AG09319 (cell line): Measurements from ENCODE around the gene HECTD3.

Experiments
- DNase-seq: peaks from one replicate; pipeline ENCODE4 v3.0.0-alpha.2; 2010; ENCODE audit warnings: low read depth; ENCODE audit errors: extremely low read depth
- TF ChIP-seq, protein P1 (sequence below): IDR thresholded peaks from 2 replicates; pipeline ENCODE4 v1.5.1; 2011; ENCODE audit warnings: low read depth, mild to moderate bottlenecking, inconsistent platforms, low read length, moderate library complexity

HECTD3 gene

DNA sequence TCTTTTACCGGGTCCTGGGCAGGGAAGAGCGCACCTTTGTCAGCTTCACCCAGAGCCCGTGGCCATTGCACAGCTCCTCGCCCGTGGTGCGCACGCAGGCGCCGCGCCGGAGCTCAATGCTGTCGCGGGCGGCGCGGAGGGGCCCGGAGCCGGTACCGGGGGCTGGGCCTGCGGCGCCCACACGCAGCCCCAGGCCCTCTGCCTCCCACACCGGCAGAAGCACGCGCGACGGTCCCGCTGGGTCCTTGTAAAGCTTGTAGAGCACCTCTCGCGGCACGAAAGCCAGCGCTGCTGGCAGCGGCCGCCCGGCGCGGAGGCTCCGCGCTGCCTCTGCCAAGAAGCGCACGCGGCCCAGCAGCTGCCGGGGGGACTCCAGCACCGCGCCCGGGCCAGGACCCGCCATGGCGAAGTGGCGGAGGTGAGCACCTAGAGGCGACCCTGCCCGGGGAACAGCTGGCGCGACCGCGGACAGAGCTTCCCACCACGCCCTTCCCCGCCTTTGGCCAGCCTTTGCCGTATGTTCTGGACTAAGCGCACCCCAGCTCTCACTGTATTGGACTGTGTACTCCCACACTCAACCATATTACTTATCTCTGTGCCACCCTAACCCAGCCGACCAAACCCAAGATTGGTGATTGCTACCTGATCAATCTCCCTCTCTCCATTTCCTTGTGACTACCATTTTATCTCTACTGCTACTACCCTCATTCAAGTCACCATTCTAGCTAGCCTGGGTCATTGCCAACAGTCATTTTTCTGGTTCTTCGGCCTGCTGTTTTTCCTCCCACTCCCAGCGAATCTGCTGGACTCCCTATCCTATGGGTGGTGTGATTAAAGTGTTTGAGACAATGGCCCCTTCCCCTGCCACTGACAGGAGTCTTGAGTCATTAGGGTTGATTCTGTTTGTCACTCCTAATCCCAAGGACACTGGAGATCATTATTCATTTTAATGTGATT is at the start of gene HECTD3:
Gene HECTD3, minus strand, starts transcription at position 470 of the 957 bp plus-strand sequence. Its CDS starts 67 bp downstream, at position 403.
- TF ChIP-seq, protein P1, sequence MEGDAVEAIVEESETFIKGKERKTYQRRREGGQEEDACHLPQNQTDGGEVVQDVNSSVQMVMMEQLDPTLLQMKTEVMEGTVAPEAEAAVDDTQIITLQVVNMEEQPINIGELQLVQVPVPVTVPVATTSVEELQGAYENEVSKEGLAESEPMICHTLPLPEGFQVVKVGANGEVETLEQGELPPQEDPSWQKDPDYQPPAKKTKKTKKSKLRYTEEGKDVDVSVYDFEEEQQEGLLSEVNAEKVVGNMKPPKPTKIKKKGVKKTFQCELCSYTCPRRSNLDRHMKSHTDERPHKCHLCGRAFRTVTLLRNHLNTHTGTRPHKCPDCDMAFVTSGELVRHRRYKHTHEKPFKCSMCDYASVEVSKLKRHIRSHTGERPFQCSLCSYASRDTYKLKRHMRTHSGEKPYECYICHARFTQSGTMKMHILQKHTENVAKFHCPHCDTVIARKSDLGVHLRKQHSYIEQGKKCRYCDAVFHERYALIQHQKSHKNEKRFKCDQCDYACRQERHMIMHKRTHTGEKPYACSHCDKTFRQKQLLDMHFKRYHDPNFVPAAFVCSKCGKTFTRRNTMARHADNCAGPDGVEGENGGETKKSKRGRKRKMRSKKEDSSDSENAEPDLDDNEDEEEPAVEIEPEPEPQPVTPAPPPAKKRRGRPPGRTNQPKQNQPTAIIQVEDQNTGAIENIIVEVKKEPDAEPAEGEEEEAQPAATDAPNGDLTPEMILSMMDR = no peak
- no peak for DNase-seq

DNA sequence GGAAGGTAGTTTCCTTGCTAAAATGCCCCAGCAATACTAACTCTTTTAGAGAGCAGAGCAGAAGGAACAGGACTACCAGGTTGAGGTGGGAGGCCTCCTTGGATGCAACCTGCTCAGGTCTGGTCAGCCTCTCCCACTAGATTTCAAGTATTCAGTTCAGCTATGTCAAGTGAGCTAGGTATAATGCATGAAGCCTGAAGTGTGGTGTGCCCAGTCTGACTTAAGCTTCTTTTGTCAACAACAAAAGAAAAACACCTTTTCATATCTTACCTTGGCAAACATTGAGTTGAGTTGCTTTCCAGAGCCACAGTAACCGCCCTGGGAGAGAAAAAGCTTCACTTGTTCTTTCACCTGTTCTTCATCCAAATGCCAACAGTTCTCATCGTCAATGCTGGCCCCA is 48.7 kb upstream of the HECTD3 start:
- TF ChIP-seq, protein P1 = no peak
- no peak for DNase-seq

DNA sequence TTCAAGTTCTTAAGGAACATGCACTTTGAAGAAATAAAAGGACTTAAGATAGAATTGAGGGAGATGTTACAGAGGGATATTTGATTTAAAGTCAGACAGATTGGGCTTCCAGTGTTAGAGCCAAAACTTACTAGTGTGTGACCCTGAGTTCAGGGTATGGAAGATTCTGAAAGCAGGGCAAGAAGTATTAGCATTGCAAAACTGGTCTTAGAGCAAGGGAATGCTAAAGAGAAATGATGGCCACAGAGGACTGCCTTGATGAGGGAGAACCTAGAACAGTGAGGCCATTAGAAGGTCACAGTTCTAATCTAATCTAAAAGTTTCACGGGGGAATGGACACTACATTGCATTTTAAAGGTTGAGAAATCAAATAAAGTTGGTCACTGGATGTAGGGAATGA is 46.4 kb upstream of the HECTD3 start:
- TF ChIP-seq, protein P1 = no peak
- no peak for DNase-seq

DNA sequence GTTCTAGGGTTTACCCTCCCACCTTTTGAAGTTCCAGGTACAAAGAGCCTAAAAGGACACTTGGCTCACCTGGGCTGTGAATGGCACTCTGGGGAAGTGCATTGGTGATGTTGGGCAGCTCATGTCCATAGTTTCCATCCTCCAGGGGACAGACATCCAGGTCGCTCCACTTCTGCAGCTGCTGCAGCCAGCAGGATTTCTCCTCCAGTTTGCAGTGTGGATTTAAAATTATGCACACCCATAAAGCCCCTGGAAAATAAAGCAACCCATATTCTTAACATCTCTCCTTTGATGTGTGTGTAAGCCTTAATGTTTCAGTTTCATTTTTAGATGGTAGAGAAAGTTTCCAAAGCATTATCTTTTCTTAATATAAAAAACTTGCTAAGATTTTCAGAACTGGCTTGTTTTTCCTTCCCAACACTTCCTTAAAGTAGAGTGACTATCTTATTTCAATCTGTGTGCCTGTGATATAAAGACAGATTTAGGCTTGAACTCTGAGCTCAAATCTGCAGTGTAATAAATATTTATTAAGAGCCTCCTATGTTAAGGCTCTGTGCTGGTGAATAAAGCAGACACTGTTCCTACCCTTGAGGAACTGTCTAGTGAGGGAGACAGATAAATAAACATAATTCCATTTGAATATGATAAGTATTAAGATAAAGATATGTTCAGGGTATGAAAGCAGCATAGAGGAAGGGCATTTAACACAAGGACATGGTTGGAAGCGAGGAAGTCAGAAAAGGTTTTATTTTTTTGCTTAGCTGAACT is 40.1 kb upstream of the HECTD3 start:
- no peak for DNase-seq
- TF ChIP-seq, protein P1 = no peak

DNA sequence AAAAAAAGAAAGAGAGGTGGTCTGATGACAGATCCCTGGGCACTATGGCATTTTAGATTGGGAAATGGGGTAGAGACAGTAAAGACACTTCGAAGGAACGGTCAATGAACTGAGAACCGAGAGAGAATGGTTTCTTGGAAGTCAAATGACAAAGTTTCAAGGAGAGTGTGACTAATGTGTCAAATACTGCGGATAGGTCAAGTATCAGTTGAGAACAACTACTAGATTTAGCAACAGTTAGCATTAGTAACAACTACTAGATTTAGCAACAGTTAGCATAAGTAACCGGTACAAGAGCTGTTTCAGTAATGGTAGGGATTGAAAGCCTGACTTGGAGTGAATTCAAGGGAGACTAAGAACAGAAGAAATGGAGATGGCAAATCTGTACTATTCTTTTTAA is 35.9 kb upstream of the HECTD3 start:
- no peak for DNase-seq
- TF ChIP-seq, protein P1 = no peak

DNA sequence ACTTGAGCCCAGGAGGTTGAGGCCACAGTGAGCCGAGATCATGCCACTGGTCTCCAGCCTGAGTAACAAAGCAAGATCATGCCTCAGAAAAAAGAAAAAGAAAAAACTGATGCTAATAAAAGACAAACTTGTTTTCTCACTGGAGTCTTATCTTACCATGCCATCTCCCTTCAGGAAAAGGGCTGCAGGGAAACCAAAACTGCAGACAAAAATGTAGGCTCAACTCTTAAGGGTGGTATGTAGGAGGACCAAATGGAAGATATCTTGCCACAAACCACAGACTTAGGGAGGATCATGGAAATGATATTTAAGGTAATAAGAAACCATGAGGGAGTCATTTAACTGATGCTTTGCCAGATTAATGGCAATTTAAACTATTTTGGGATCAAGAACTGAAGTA is 33.8 kb upstream of the HECTD3 start:
- no peak for DNase-seq
- TF ChIP-seq, protein P1 = no peak

DNA sequence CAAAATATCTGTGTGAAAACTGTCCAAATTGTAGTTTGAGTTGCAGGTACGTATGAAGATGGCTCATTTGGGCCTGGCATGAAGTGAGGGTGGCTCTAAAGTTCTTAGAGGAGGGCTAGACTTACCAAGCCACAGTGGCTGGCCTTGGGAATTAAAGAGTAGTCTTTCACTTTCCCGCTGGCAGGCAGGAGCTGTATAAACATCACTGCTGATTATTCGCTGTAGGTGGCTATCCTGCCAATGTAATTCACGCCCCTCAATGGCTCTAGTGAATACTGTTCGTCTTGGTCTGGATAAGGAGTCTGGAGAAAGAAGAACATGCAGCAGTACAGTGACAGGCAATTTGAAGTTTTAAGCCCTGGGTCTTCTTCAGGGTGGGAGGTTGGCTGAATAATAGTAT is 32.0 kb upstream of the HECTD3 start:
- DNase-seq = no peak
- TF ChIP-seq, protein P1 = no peak
